HG03354 (cell line): ENCODE measurements around the gene BEND6.
"Not testable (repeated sequence)": the region's sequence is repeated elsewhere in the genome, so short reads cannot be mapped to it uniquely, and the experiment has no call there.

Experiments used
- ATAC-seq: cut with Tn5 transposase; IDR thresholded peaks from one replicate; pipeline ENCODE4 v1.9.1; 2021; ENCODE audit warnings: mild to moderate bottlenecking; ENCODE audit not compliant: unreplicated experiment, poor library complexity, severe bottlenecking

BEND6 gene

GRCh38 chr6:57021086-57021720 lies 66.3 kb downstream of the BEND6 start:
- ATAC-seq = peak; percentile 89

- no peak for ATAC-seq
Measured at GRCh38 chr6:57024321-57024720, 69.4 kb downstream of the BEND6 start.

GRCh38 chr6:57024775-57025174 lies 69.9 kb downstream of the BEND6 start:
- no peak for ATAC-seq

GRCh38 chr6:57026001-57026400 lies 71.1 kb downstream of the BEND6 start:
- ATAC-seq = no peak

GRCh38 chr6:57027301-57027700 lies 72.4 kb downstream of the BEND6 start:
- no peak for ATAC-seq

- no peak for ATAC-seq
Measured at GRCh38 chr6:57029213-57029612, 74.3 kb downstream of the BEND6 start.

- no peak for ATAC-seq
Measured at GRCh38 chr6:57033228-57033627, 78.3 kb downstream of the BEND6 start.

- no peak for ATAC-seq
Measured at GRCh38 chr6:57035549-57035948, 80.6 kb downstream of the BEND6 start.

- no peak for ATAC-seq
Measured at GRCh38 chr6:57038906-57039305, 84.0 kb downstream of the BEND6 start.

GRCh38 chr6:57040011-57040410 lies 85.1 kb downstream of the BEND6 start:
- ATAC-seq = no peak

- not testable (repeated sequence) for ATAC-seq
Measured at GRCh38 chr6:57044061-57044460, 89.2 kb downstream of the BEND6 start.

GRCh38 chr6:57044568-57044967 lies 89.7 kb downstream of the BEND6 start:
- no peak for ATAC-seq

- peak; percentile 91 for ATAC-seq
Measured at GRCh38 chr6:57046332-57047256, 91.7 kb downstream of the BEND6 start, which contains the start of gene KIAA1586. KIAA1586 (plus strand) TSS chr6:57046693; CDS start chr6:57046756, 63 bp downstream.

GRCh38 chr6:57047257-57047585 lies 92.3 kb downstream of the BEND6 start:
- peak; percentile 43 for ATAC-seq

- ATAC-seq = not testable (repeated sequence)
Measured at GRCh38 chr6:57047859-57048258, 93.0 kb downstream of the BEND6 start.

- ATAC-seq = no peak
Measured at GRCh38 chr6:57048577-57048976, 93.7 kb downstream of the BEND6 start.

- ATAC-seq = no peak
Measured at GRCh38 chr6:57063847-57064246, 108.9 kb downstream of the BEND6 start.

- no peak for ATAC-seq
Measured at GRCh38 chr6:57064809-57065208, 109.9 kb downstream of the BEND6 start.

- ATAC-seq = no peak
Measured at GRCh38 chr6:57068061-57068460, 113.2 kb downstream of the BEND6 start.

GRCh38 chr6:57069228-57069627 lies 114.3 kb downstream of the BEND6 start:
- ATAC-seq = no peak

GRCh38 chr6:57069920-57070331 lies 115.0 kb downstream of the BEND6 start:
- ATAC-seq = no peak
